ENCODE data around the gene NLRP10.

NLRP10 gene

DNA sequence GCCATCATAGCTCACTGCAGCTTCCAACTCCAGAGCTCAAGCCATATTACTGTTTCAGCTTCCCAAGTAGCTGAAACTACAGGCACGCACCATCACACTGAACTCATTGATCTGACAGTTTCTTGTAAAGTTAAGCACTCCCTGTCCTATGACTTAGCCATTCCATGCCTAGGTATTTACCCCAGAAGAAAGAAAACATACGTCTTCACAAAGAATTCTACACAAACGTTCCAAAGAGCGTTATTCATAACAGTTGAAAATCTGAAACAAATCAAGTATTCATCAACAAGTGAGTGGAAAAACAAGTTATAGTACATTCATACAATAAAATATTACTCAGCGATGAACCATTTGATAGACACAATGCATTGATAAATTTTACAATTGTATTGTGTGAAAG, 7.8 kb upstream of the NLRP10 start:
- no peaks in the 10 kb centered on the region for H3K9me3 ChIP-seq
- H3K36me3 ChIP-seq = no peaks in the 10 kb centered on the region
- TF ChIP-seq, protein P1, sequence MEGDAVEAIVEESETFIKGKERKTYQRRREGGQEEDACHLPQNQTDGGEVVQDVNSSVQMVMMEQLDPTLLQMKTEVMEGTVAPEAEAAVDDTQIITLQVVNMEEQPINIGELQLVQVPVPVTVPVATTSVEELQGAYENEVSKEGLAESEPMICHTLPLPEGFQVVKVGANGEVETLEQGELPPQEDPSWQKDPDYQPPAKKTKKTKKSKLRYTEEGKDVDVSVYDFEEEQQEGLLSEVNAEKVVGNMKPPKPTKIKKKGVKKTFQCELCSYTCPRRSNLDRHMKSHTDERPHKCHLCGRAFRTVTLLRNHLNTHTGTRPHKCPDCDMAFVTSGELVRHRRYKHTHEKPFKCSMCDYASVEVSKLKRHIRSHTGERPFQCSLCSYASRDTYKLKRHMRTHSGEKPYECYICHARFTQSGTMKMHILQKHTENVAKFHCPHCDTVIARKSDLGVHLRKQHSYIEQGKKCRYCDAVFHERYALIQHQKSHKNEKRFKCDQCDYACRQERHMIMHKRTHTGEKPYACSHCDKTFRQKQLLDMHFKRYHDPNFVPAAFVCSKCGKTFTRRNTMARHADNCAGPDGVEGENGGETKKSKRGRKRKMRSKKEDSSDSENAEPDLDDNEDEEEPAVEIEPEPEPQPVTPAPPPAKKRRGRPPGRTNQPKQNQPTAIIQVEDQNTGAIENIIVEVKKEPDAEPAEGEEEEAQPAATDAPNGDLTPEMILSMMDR (IDR thresholded peaks at IDR 0.05) = no peak
- no peaks in the 10 kb centered on the region for H3K4me1 ChIP-seq (ENCODE audit: control insufficient read depth in 1 of 2, insufficient read depth in 1 of 2, low read depth in 1 of 2, low read length in 1 of 2)
- H3K27ac ChIP-seq = no peak overlapping the region
- peaks cover 32% of the 10 kb centered on the region for H3K27me3 ChIP-seq
- H3K4me3 ChIP-seq (ENCODE audit: low read depth in 1 of 2, low read length in 1 of 2) = no peak overlapping the region

- no peaks in the 10 kb centered on the region for H3K4me1 ChIP-seq (ENCODE audit: control insufficient read depth in 1 of 2, insufficient read depth in 1 of 2, low read depth in 1 of 2, low read length in 1 of 2)
- H3K27me3 ChIP-seq = peaks cover 39% of the 10 kb centered on the region
- H3K27ac ChIP-seq = no peak overlapping the region
- H3K9me3 ChIP-seq = no peaks in the 10 kb centered on the region
- H3K36me3 ChIP-seq = no peaks in the 10 kb centered on the region
- TF ChIP-seq, protein P1 (IDR thresholded peaks at IDR 0.05) = no peak
- H3K4me3 ChIP-seq (ENCODE audit: low read depth in 1 of 2, low read length in 1 of 2) = no peak overlapping the region
Measured at GRCh38 chr11:7971846-7972245, 6.6 kb upstream of the NLRP10 start.

DNA sequence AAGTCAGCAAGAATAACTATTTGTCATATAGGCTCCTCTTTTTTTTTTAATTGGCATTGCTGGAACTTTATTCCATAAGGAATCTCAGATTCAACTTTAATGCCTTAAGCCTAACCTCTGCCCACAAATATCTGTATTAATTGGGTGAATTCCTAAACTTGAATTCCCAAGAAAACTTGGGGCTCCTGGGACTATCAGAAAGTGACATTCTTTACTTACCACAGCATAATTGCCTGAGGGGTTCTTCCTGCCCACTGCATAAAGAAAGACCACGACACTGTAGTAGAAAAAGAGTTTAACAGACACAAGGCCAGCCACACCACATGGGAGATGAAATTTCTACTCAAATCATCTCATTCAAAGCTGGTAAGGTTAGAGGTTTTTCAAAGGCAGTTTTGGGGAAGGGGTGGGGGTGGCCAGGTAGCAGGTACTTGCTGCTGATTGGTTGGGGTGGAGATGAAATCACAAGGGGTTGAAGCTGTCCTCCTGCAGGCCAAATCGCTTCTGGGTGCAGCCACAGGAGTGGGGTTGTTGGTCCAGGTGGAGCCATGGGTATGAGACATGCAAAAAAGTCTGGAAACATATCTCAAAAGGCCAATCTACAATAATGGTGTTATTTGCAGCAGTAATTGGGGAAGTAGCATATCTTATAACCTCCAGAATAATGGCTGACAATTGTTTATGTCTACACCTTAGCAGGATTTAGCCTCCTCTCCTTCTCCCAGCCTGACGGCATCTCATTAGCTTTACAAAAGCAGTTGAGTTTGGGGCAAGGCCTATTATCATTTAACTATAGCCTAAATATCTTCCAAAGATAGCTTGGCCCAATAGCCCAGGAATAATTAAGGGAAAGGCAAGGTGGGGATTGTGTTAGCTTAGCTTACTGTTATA, 4.8 kb upstream of the NLRP10 start:
- H3K4me1 ChIP-seq (ENCODE audit: control insufficient read depth in 1 of 2, insufficient read depth in 1 of 2, low read depth in 1 of 2, low read length in 1 of 2) = no peaks in the 10 kb centered on the region
- H3K36me3 ChIP-seq = no peaks in the 10 kb centered on the region
- no peaks in the 10 kb centered on the region for H3K9me3 ChIP-seq
- no peak overlapping the region for H3K27ac ChIP-seq
- H3K27me3 ChIP-seq = peaks cover 42% of the 10 kb centered on the region
- H3K4me3 ChIP-seq (ENCODE audit: low read depth in 1 of 2, low read length in 1 of 2) = no peak overlapping the region
- TF ChIP-seq, protein P1 (IDR thresholded peaks at IDR 0.05) = no peak

DNA sequence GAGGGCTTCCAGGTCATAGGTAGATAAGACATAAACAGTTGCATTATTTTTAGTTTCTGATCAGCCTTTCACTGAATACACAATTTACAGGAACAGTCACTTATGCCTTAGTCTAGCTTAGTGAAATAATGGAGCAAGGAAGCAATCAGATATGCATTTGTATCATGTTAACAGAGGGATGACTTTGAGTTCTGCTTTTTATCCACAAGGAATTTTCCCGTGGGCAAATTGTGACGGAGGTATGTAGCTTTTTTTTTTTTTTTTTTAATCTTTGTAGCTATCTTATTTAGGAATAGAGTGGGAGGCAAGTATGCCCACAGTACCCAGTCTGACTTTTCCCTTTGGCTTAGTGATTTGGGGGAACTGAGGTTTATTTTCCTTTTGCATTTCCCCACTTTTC, 3.4 kb upstream of the NLRP10 start:
- Histone ChIP-seq H3K27me3 (peaks cover 42% of the 10 kb centered on the region), H3K4me3 (ENCODE audit: low read depth in 1 of 2, low read length in 1 of 2) (no peak overlapping the region), H3K4me1 (ENCODE audit: control insufficient read depth in 1 of 2, insufficient read depth in 1 of 2, low read depth in 1 of 2, low read length in 1 of 2) (no peaks in the 10 kb centered on the region), H3K9me3 (no peaks in the 10 kb centered on the region), H3K27ac (no peak overlapping the region), H3K36me3 (no peaks in the 10 kb centered on the region)
- TF ChIP-seq, protein P1 (IDR thresholded peaks at IDR 0.05) = no peak

DNA sequence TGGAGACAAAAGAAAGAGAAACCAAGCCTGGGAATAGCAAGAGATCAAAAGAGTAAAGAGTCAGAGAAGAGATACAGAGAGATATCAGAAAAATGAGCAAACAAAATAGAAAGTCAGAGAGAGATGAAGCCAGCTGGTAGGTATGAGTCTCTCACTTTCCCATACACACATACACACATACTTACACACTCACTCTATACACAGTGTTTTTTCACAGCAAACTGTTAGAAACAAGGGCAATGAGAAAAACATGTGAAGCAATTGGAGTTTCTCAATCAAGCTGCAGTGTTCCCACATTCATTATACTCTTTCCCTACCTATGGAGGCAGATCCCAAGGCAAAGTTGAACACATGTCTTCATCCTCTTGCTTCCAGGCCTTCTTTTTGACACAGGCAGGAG, 2.6 kb upstream of the NLRP10 start:
- H3K36me3 ChIP-seq = no peaks in the 10 kb centered on the region
- no peaks in the 10 kb centered on the region for H3K4me1 ChIP-seq (ENCODE audit: control insufficient read depth in 1 of 2, insufficient read depth in 1 of 2, low read depth in 1 of 2, low read length in 1 of 2)
- H3K27me3 ChIP-seq = peaks cover 37% of the 10 kb centered on the region
- TF ChIP-seq, protein P1 (IDR thresholded peaks at IDR 0.05) = no peak
- H3K27ac ChIP-seq = no peak overlapping the region
- no peaks in the 10 kb centered on the region for H3K9me3 ChIP-seq
- H3K4me3 ChIP-seq (ENCODE audit: low read depth in 1 of 2, low read length in 1 of 2) = no peak overlapping the region
